SKM-1 (cell line): Measurements from ENCODE around the gene TMEM240.
"Not testable (repeated sequence)": the region's sequence is repeated elsewhere in the genome, so short reads cannot be mapped to it uniquely, and the experiment has no call there.

Experiments used
- DNase-seq: peaks from one replicate; lab custom pipeline; 2025; ENCODE audit not compliant: unreplicated experiment; lab: John Stamatoyannopoulos, UW

TMEM240 gene

DNA sequence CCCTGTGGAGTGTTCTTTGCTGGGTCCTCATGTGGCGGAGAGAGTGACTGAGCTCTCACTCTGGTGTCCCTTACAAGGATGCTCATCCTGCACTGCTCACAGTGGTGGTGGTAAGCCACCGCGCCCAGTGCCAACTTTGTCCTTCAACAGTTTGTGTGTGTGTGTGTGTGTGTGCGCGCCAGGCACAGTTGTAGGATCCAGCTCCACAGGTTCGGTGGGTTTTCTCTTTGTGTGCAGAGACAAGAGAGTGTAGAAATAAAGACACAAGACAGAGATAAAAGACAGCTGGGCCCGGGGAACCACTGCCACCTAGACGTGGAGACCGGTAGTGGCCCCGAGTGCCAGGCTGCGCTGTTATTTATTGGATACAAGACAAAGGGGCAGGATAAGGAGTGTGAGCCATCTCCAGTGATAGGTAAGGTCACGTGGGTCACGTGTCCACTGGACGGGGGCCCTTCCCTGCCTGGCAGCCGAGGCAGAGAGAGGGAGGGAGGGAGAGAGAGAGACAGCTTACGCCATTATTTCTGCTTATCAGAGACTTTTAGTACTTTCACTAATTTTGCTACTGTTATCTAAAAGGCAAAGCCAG lies 35.6 kb downstream of the TMEM240 start:
- peak; percentile 16 for DNase-seq

DNA sequence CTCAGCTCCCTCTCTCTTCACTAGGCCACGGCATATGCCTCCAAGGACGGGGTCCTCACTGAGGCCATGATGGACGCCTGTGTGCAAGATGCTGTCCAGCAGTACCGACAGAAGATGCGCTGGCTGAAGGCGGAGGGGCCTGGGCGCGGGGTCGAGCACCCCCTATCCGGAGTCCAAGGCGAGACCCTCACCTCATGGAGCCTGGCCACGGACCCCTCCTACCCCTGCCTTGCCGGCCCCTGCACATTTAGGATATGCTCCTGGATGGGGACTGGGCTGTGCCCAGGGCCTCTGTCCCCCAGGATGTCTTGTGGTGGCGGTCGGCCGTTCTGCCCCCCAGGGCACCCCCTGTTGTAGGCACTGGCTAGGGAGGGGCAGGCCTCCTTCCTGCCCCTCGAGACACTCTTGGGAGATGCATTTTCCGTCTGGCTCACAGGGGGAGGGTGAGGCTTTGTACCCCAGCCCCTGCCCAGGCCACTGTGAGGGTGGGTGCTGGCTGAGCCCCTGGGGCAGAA lies 44.9 kb downstream of the TMEM240 start:
- not testable (repeated sequence) for DNase-seq

GRCh38 chr1:1494311-1494710 lies 46.1 kb downstream of the TMEM240 start:
- DNase-seq = not testable (repeated sequence)

GRCh38 chr1:1491601-1492000 lies 48.8 kb downstream of the TMEM240 start:
- DNase-seq = no peak

DNA sequence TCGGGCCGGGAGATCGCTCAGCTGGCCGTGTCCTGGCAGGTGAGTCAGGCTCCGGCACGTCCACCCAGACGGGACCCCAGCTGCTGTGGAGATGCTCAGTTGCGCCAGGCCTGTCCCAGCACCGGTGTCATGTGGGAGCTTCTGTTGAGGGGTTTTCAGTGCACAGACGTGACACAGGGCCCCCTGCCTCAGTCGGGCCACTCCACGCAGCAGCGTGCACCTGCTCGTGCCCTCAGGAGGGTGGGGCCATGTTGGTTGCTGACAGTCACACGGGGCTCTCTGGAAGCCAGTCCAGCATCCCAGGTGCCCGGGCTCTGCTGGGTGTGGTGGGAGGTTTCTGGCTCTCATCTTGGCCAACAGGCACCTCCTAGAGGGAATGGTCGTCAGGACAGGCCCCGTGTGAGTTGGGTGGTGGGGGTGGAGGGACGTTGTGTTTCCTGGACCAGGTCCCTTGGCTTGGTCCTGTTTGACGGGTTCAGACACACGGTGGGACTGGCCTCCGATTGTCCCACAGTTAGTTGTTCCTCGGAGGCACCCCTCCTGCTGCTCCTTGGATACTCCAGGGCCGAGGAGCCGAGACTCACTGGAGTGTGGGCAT lies 49.7 kb downstream of the TMEM240 start:
- DNase-seq = no peak

GRCh38 chr1:1489861-1490260 lies 50.6 kb downstream of the TMEM240 start:
- DNase-seq = no peak

DNA sequence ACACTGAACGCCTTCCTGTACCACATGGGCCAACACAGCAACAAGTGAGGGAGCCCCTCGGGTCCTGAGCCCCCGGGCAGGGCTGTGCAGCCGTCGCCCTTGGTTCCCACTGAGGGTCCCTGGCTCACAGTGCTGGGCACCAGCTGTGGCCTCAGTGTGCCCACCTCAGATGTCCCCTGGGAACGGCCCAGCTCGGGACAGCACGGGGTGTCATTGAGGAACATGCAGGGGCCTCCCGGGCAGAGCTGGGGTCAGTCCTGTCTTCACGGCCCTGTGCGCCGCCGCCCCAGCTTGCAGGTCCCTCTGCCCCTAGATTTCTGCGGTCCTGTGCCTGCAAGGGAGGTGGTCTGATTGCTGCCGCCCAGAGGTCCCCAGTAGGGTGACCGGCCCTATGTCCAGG lies 51.2 kb downstream of the TMEM240 start:
- DNase-seq = no peak

- no peak for DNase-seq
Measured at GRCh38 chr1:1487701-1488100, 52.7 kb downstream of the TMEM240 start.

DNA sequence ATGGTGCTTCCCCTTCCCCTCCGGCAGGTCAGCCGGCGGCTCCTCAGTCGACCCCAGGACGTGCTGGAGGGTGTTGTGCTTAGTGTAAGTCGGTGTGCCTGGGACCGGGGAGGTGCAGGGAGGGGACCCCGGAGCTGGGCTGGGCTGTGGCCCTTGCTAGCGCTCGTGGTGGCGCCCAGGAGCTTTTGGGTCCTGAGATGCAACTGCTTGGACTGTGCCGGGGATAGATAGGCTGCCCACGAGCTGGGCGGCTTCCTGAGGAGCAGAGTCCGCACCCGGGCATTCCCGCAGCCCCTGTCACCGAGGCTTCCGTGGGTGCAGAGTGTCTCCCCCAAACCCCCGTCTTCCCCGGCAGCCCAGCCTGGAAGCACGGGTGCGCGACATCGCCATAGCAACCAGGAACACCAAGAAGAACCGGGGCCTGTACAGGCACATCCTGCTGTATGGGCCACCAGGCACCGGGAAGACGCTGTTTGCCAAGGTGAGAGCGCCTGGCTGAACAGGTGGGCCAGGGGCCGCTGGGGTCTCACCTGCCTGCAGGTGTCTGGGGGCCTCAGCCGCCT lies 54.6 kb downstream of the TMEM240 start:
- DNase-seq = not testable (repeated sequence)

DNA sequence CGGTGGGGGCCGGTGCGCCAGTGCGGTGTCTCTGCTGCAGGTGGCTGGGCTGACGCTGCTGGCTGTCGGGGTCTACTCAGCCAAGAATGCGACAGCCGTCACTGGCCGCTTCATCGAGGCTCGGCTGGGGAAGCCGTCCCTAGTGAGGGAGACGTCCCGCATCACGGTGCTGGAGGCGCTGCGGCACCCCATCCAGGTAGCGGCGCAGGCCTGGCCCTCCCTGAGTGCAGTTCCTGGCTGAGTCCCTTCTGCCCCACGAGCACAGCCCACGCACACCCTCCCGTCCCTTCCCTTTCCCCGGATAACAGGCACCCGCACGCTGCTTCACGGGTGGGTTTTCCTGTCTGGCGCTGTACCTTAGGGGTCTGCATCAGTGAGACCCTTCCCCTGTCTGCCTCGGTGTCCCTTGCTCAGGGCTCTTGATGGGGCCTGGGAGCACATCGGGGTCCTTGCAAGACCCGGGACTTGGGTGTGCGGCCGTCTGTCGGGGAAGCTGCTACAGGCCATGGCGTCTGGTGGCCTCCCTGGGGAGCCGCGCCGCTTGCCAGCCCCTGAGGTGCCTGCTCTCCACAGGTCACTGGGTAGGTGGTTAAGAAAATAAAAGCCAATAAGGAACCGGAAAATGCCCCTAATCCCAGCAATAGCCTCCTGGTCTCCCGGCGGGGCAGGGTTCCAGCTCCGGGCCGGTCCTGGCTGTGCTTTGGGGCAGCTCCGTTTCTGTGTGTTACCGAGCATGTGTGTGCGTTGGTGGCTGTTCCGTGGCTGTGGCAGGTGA lies 55.3 kb downstream of the TMEM240 start:
- DNase-seq = not testable (repeated sequence)
